GM12878 (cell line): ENCODE measurements around the gene CLDN9. TPM values are rescaled to one million over a fixed set of nuclear protein-coding genes. Genes with fewer than 3 reads are reported as not detected.

ENCODE experiments used
- ATAC-seq: fragments of 200-7000 bp; cut with Tn5 transposase; 3 replicates; pipeline ENCODE4 v1.9.1; 2020; ENCODE audit warnings: mild to moderate bottlenecking, moderate library complexity
- BruUV-seq: library from RNA; stranded (reverse); fragments of 400-500 nt; replicated peaks from 2 replicates; lab custom pipeline; 2021; lab: Mats Ljungman, UMichigan
- CTCF ChIA-PET: fragments of 300-600 bp; sonication (Branson Sonifier 250); formaldehyde crosslinking; extraction: SDS; loops from one replicate; lab custom pipeline; 2021; ENCODE audit warnings: inconsistent platforms; lab: Yijun Ruan, JAX
- POLR2A ChIA-PET: fragments of 350-600 bp; formaldehyde crosslinking; extraction: SDS; loops from one replicate; lab custom pipeline; 2021; ENCODE audit warnings: inconsistent platforms; lab: Charles Lee
- RAD21 ChIA-PET: fragments of 300-600 bp; sonication (Branson Sonifier 250); formaldehyde crosslinking; loops from one replicate; lab custom pipeline; 2023; ENCODE audit warnings: antibody characterized with exemption; ENCODE audit not compliant: unreplicated experiment; lab: Charles Lee
- SMC1A ChIA-PET: fragments of 300-600 bp; sonication (Branson Sonifier 250); formaldehyde crosslinking; loops from one replicate; lab custom pipeline; 2023; ENCODE audit not compliant: unreplicated experiment, uncharacterized antibody; lab: Charles Lee
- DNase-seq: peaks from one replicate; pipeline ENCODE4 v3.0.0-alpha.2; 2011; ENCODE audit warnings: low read depth, low spot score
- FAIRE-seq: peaks from 3 replicates; lab custom pipeline; 2011; peaks lifted over from hg19 to GRCh38; lab: Jason Lieb, UNC
- H2AFZ ChIP-seq: 2 replicates; pipeline ENCODE4 v1.6.0; 2011; ENCODE audit warnings: low read depth, low read length, control low read depth; ENCODE audit not compliant: control insufficient read depth
- H3K27ac ChIP-seq: 2 replicates; pipeline ENCODE4 v1.5.1; 2011; ENCODE audit warnings: control low read depth; ENCODE audit not compliant: control insufficient read depth, insufficient read depth
- H3K27me3 ChIP-seq, 2 experiments: replicated peaks in 1 of 2; 2 replicates each; pipeline versions ENCODE4 v1.6.0 to v1.6.1; 2011; ENCODE audit warnings: low read length in 1 of 2; ENCODE audit not compliant: control insufficient read depth in 2 of 2, insufficient read depth in 2 of 2
- H3K36me3 ChIP-seq, 2 experiments: 2 replicates each; pipeline ENCODE4 v1.5.1; 2011; ENCODE audit warnings: low read length in 1 of 2; ENCODE audit not compliant: control insufficient read depth in 2 of 2, insufficient read depth in 2 of 2
- H3K4me1 ChIP-seq: 2 replicates; pipeline ENCODE4 v1.6.1; 2011; ENCODE audit warnings: mild to moderate bottlenecking, low read length, moderate library complexity, mixed read lengths; ENCODE audit not compliant: control insufficient read depth, insufficient read depth
- H3K4me2 ChIP-seq: 2 replicates; pipeline ENCODE4 v1.6.0; 2011; ENCODE audit warnings: control low read depth; ENCODE audit not compliant: control insufficient read depth, insufficient read depth
- H3K4me3 ChIP-seq: fragments of 200-600 bp; sonication (generic); 2 replicates; pipeline ENCODE4 v1.5.1; 2016
- H3K79me2 ChIP-seq: 2 replicates; pipeline ENCODE4 v1.6.0; 2011; ENCODE audit warnings: low read length; ENCODE audit not compliant: control insufficient read depth, insufficient read depth
- H3K9ac ChIP-seq: 2 replicates; pipeline ENCODE4 v1.8.0; 2011; ENCODE audit warnings: low read length, control low read depth, mixed read lengths; ENCODE audit not compliant: control insufficient read depth, insufficient read depth
- H3K9me3 ChIP-seq: replicated peaks from 3 replicates; pipeline ENCODE4 v1.5.1; 2011; ENCODE audit warnings: mild to moderate bottlenecking, low read length; ENCODE audit not compliant: control insufficient read depth, insufficient read depth
- H4K20me1 ChIP-seq: 2 replicates; pipeline ENCODE4 v1.6.0; 2011; ENCODE audit not compliant: control insufficient read depth, insufficient read depth
- CEBPB ChIP-seq, 2 experiments: fragments of 150-350 bp in 1 of 2; IDR thresholded peaks; 2 replicates each; pipeline ENCODE4 v1.6.1; 2012 to 2014; ENCODE audit warnings: low read depth in 2 of 2, low read length in 2 of 2, borderline replicate concordance in 1 of 2, inconsistent platforms in 1 of 2
- HDGF ChIP-seq: fragments of 450-650 bp; IDR thresholded peaks from 2 replicates; pipeline ENCODE4 v1.6.1; 2016; ENCODE audit warnings: antibody characterized with exemption
- NFXL1 ChIP-seq: fragments of 450-650 bp; IDR thresholded peaks from 2 replicates; pipeline ENCODE4 v1.6.1; 2017; ENCODE audit warnings: antibody characterized with exemption, mild to moderate bottlenecking, borderline replicate concordance
- PAX5 ChIP-seq: IDR thresholded peaks from 2 replicates; pipeline ENCODE4 v1.6.1; 2011; ENCODE audit warnings: low read depth, low read length, borderline replicate concordance
- RAD21 ChIP-seq: IDR thresholded peaks from 2 replicates; pipeline ENCODE4 v1.6.1; 2011; ENCODE audit warnings: mild to moderate bottlenecking, low read depth, low read length, moderate library complexity; ENCODE audit not compliant: insufficient read depth
- SUPT20H ChIP-seq: IDR thresholded peaks from 2 replicates; pipeline ENCODE4 v1.6.1; 2011; ENCODE audit warnings: low read depth, mild to moderate bottlenecking, low read length, moderate library complexity, borderline replicate concordance; ENCODE audit not compliant: control insufficient read depth
- TAF1 ChIP-seq: IDR thresholded peaks from 2 replicates; pipeline ENCODE4 v1.6.1; 2011; ENCODE audit warnings: mild to moderate bottlenecking, low read depth, low read length, borderline replicate concordance
- ZNF274 ChIP-seq: IDR thresholded peaks from one replicate; pipeline ENCODE4 v1.8.0; 2011; ENCODE audit not compliant: insufficient read length, insufficient read depth
- ZNF622 ChIP-seq: fragments of 450-650 bp; IDR thresholded peaks from 2 replicates; pipeline ENCODE4 v1.6.1; 2017; ENCODE audit warnings: mild to moderate bottlenecking, inconsistent platforms
- ZSCAN29 ChIP-seq: fragments of 450-650 bp; IDR thresholded peaks from 2 replicates; pipeline ENCODE4 v1.6.1; 2017; ENCODE audit warnings: mild to moderate bottlenecking, moderate library complexity
- WGBS: methylation state at CpG from one replicate; pipeline ENCODE4 v1.1.6; 2016; ENCODE audit warnings: low lambda C conversion rate; ENCODE audit not compliant: insufficient replicate concordance, insufficient coverage; ENCODE audit errors: missing lambda C conversion rate; 5-methylcytosine and 5-hydroxymethylcytosine counted together
- in situ Hi-C: fragments of 300-500 bp; cut with MboI; formaldehyde crosslinking; loops from 9 replicates; pipeline ENCODE4 v1.14.3; 2018; ENCODE audit warnings: mixed read lengths
- intact Hi-C: fragments of 100-400 bp; cut with micrococcal nuclease; formaldehyde crosslinking; loops from one replicate; pipeline ENCODE4 v1.14.2; 2022; ENCODE audit not compliant: unreplicated experiment
- polyA plus RNA-seq, 11 experiments: library from polyadenylated mRNA; depleted of rRNA in 4 of 11; unstranded in 6 of 11; stranded (reverse) in 5 of 11; fragments of >200 nt; fragmentation: Nextera tagmentation in 4 of 11; fragmentation: Illumina TruSeq in 1 of 11; extraction: Ambion mirVana in 4 of 11; extraction: Trizol in 1 of 11; gene quantifications; 1 replicate in 1 of 11; 2 replicates in 10 of 11; pipeline versions ENCODE4 v1.2.1 to v1.2.3, GENCODE V29; 2011 to 2016; ENCODE audit warnings: inconsistent platforms in 2 of 11, missing spikeins in 2 of 11, low read depth in 1 of 11
- total RNA-seq, 4 experiments: library from RNA; depleted of rRNA in 3 of 4; stranded (reverse); fragments of >200 nt in 3 of 4; fragmentation: Illumina TruSeq in 1 of 4; extraction: Trizol in 1 of 4; gene quantifications; 2 replicates each; pipeline versions ENCODE4 v1.2.1 to v1.2.3, GENCODE V29; 2013 to 2021
- TF ChIP-seq, protein P1 (sequence below): IDR thresholded peaks from 2 replicates; pipeline ENCODE4 v1.6.1; 2011; ENCODE audit warnings: low read depth, low read length, improper control_type of control experiment, borderline replicate concordance

CLDN9 gene
- total and polyA plus RNA-seq, 10 of the 15 experiments (the other 5 are each of a cell fraction or from before 2014, with no cell fraction given) = not detected

- ChIA-PET POLR2A (interaction anchor here (1.5 kb wide), 1 partner anchor 39 kb away, joined by 4 read pairs; no protein-coding TSS in a partner anchor), RAD21 (no interaction called here), CTCF (no interaction called here), SMC1A (interaction anchor here (0.9 kb wide), 1 partner anchor 109 kb away, joined by 3 read pairs; no protein-coding TSS in a partner anchor)
- Histone ChIP-seq H4K20me1 (no peaks in the 10 kb centered on the region), H3K9ac (no peak overlapping the region), H3K4me3 (no peak overlapping the region), H3K27me3 (peaks cover 2 to 4% of the 10 kb centered on the region in 2 experiments; a peak in 2 of 4 replicates), H2AFZ (no peak overlapping the region), H3K4me2 (no peak overlapping the region), H3K79me2 (no peaks in the 10 kb centered on the region), H3K36me3 (no peaks in the 10 kb centered on the region), H3K27ac (no peak overlapping the region), H3K4me1 (no peaks in the 10 kb centered on the region), H3K9me3 (no peaks in the 10 kb centered on the region)
- BruUV-seq = no TSS peak
- 27% methylated on average over 5 of the region's 8 CpGs for WGBS
- in situ Hi-C loops (no loop called here), intact Hi-C loops (no loop called here)
- ATAC-seq (no peak), FAIRE-seq (no peak), DNase-seq (no peak)
- TF ChIP-seq ZNF622 = no peak
- TF ChIP-seq ZSCAN29 = no peak
- TF ChIP-seq PAX5 = no peak
- TF ChIP-seq ZNF274 = no peak
- no peak for TF ChIP-seq HDGF
- TF ChIP-seq RAD21 = no peak
- no peak for TF ChIP-seq CEBPB (IDR thresholded peaks at IDR 0.05; ENCODE audit: borderline replicate concordance in 1 of 2, low read depth in 2 of 2, low read length in 2 of 2)
- TF ChIP-seq, protein P1, sequence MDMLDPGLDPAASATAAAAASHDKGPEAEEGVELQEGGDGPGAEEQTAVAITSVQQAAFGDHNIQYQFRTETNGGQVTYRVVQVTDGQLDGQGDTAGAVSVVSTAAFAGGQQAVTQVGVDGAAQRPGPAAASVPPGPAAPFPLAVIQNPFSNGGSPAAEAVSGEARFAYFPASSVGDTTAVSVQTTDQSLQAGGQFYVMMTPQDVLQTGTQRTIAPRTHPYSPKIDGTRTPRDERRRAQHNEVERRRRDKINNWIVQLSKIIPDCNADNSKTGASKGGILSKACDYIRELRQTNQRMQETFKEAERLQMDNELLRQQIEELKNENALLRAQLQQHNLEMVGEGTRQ = no peak
- no peak for TF ChIP-seq NFXL1
- TF ChIP-seq TAF1 = no peak
- no peak for TF ChIP-seq SUPT20H
These were observed 24.1 kb upstream of the CLDN9 start for GRCh38 chr16:2988590-2989099.
